ENCODE data around the gene GPC6.

GRCh38 chr13:94109715-94110374 lies 883.2 kb downstream of the GPC6 start:
- no peak for TF ChIP-seq CTCF (optimal IDR thresholded peaks at IDR 0.05 in 1 of 3, IDR thresholded peaks at IDR 0.05 in 1 of 3, conservative IDR thresholded peaks at IDR 0.05 in 1 of 3; ENCODE audit: extremely low read depth in 1 of 3, insufficient read depth in 2 of 3, low read length in 3 of 3)
- no peak for TF ChIP-seq EZH2 (IDR thresholded peaks at IDR 0.05; ENCODE audit: low read length)

All from keratinocyte (primary cell).